Measurements from ENCODE around the gene ARHGAP15.

GRCh38 chr2:143705108-143705707, 576.0 kb downstream of the ARHGAP15 start:
- no peak for TF ChIP-seq CTCF (IDR thresholded peaks at IDR 0.05 in 2 of 3, conservative IDR thresholded peaks at IDR 0.05 in 1 of 3; ENCODE audit: borderline replicate concordance in 1 of 3, insufficient read depth in 1 of 3, low read depth in 2 of 3, low read length in 2 of 3)
- no peak for TF ChIP-seq REST (IDR thresholded peaks at IDR 0.05; ENCODE audit: low read depth)
- TF ChIP-seq EZH2phosphoT487 (IDR thresholded peaks at IDR 0.05; ENCODE audit: borderline replicate concordance) = no peak
